GM19372 (cell line): ENCODE measurements around the gene C5orf22.
"Not testable (repeated sequence)": the region's sequence is repeated elsewhere in the genome, so short reads cannot be mapped to it uniquely, and the experiment has no call there.

Experiments used
- ATAC-seq: cut with Tn5 transposase; IDR thresholded peaks from one replicate; pipeline ENCODE4 v1.9.1; 2021; ENCODE audit warnings: mild to moderate bottlenecking, low read depth, moderate library complexity; ENCODE audit not compliant: unreplicated experiment

Gene C5orf22

GRCh38 chr5:31531888-31532547, at the start of gene C5orf22, which contains the start of gene DROSHA:
Gene C5orf22, plus strand, starts transcription at chr5:31532301. Its CDS starts 92 bp downstream, at chr5:31532393.
Gene DROSHA, minus strand, starts transcription at chr5:31532093. Its CDS starts 3,034 bp downstream, at chr5:31529059.
- peak; percentile 92 for ATAC-seq

GRCh38 chr5:31485376-31486207, 46.5 kb upstream of the C5orf22 start:
- no peak for ATAC-seq

- no peak for ATAC-seq
These were observed 45.7 kb upstream of the C5orf22 start for GRCh38 chr5:31486441-31486840.

- no peak for ATAC-seq
These were observed 44.6 kb upstream of the C5orf22 start for GRCh38 chr5:31487506-31487905.

GRCh38 chr5:31492869-31493268, 39.2 kb upstream of the C5orf22 start:
- ATAC-seq = no peak

GRCh38 chr5:31495336-31495735, 36.8 kb upstream of the C5orf22 start:
- ATAC-seq = no peak

GRCh38 chr5:31496301-31496700, 35.8 kb upstream of the C5orf22 start:
- ATAC-seq = no peak

- ATAC-seq = no peak
These were observed 35.2 kb upstream of the C5orf22 start for GRCh38 chr5:31496891-31497290.

- no peak for ATAC-seq
These were observed 31.8 kb upstream of the C5orf22 start for GRCh38 chr5:31500256-31500655.

- no peak for ATAC-seq
These were observed 29.6 kb upstream of the C5orf22 start for GRCh38 chr5:31502506-31502905.

GRCh38 chr5:31504529-31504928, 27.6 kb upstream of the C5orf22 start:
- no peak for ATAC-seq

GRCh38 chr5:31511305-31511704, 20.8 kb upstream of the C5orf22 start:
- ATAC-seq = no peak

- ATAC-seq = no peak
These were observed 15.3 kb upstream of the C5orf22 start for GRCh38 chr5:31516802-31517201.

GRCh38 chr5:31523041-31523440, 9.1 kb upstream of the C5orf22 start:
- no peak for ATAC-seq

- no peak for ATAC-seq
These were observed 1.4 kb upstream of the C5orf22 start for GRCh38 chr5:31530541-31531265.

GRCh38 chr5:31531543-31531887, 586 bp upstream of the C5orf22 start:
- ATAC-seq = peak; percentile 18

GRCh38 chr5:31534527-31535046, 2.5 kb downstream of the C5orf22 start:
- no peak for ATAC-seq

GRCh38 chr5:31536873-31537272, 4.8 kb downstream of the C5orf22 start:
- no peak for ATAC-seq

GRCh38 chr5:31537349-31537748, 5.2 kb downstream of the C5orf22 start:
- ATAC-seq = no peak

- ATAC-seq = no peak
These were observed 5.8 kb downstream of the C5orf22 start for GRCh38 chr5:31537851-31538250.

- ATAC-seq = not testable (repeated sequence)
These were observed 17.0 kb downstream of the C5orf22 start for GRCh38 chr5:31549114-31549513.
